HCT116 (cell line): ENCODE data around the gene DDX39B. TPM values are rescaled to one million over a fixed set of nuclear protein-coding genes. Genes with fewer than 3 reads are reported as not detected.

Experiments used
- ATAC-seq: fragments of 200-7000 bp; cut with Tn5 transposase; 2 replicates; pipeline ENCODE4 v1.9.1; 2020; ENCODE audit warnings: mild to moderate bottlenecking, moderate library complexity
- BruUV-seq: library from RNA; stranded (reverse); fragments of 400-500 nt; replicated peaks from 2 replicates; lab custom pipeline; 2021; lab: Mats Ljungman, UMichigan
- CTCF ChIA-PET: fragments of 300-600 bp; sonication (Branson Sonifier 250); formaldehyde crosslinking; loops from one replicate; lab custom pipeline; 2021; ENCODE audit warnings: antibody characterized with exemption; lab: Charles Lee
- POLR2A ChIA-PET: fragments of 300-600, 350-600 bp; sonication (Branson Sonifier 250); formaldehyde crosslinking; loops from one replicate; lab custom pipeline; 2021; ENCODE audit warnings: antibody characterized with exemption; lab: Charles Lee
- RAD21 ChIA-PET, 2 experiments: fragments of 300-600 bp; sonication (Branson Sonifier 250); formaldehyde crosslinking; loops; one replicate each; lab custom pipeline; 2023; ENCODE audit warnings: low total read pairs in 2 of 2; ENCODE audit not compliant: uncharacterized antibody in 2 of 2, unreplicated experiment in 2 of 2, low non-redundant PET in 1 of 2; lab: Charles Lee
- DNase-seq: peaks from one replicate; pipeline ENCODE4 v3.0.0-alpha.2; 2010; ENCODE audit warnings: low read depth, low spot score
- H2AFZ ChIP-seq: fragments of 200-600 bp; shearing (Covaris generic), sonication (generic); 2 replicates; pipeline ENCODE4 v1.6.1; 2017; ENCODE audit warnings: low read depth, mixed run types, mixed read lengths, antibody characterized with exemption, low read length; ENCODE audit not compliant: poor library complexity, severe bottlenecking
- H3K27ac ChIP-seq: 2 replicates; pipeline ENCODE4 v1.5.1; 2012; ENCODE audit warnings: low read depth, low read length
- H3K27me3 ChIP-seq: fragments of 200-600 bp; sonication (generic); 2 replicates; pipeline ENCODE4 v1.6.1; 2016; ENCODE audit warnings: mixed run types, low read length, mixed read lengths; ENCODE audit not compliant: insufficient read depth
- H3K36me3 ChIP-seq, 2 experiments: fragments of 200-500 bp in 1 of 2; fragments of 200-600 bp in 1 of 2; sonication (Bioruptor generic) in 1 of 2; sonication (generic) in 1 of 2; 2 replicates each; pipeline versions ENCODE4 v1.5.1 to v1.6.1; 2014 to 2016; ENCODE audit warnings: low read length in 2 of 2, inconsistent platforms in 1 of 2, mixed read lengths in 1 of 2, mixed run types in 1 of 2; ENCODE audit not compliant: insufficient read depth in 2 of 2, control insufficient read depth in 1 of 2
- H3K4me1 ChIP-seq, 2 experiments: fragments of 200-600 bp in 1 of 2; sonication (generic) in 1 of 2; 2 replicates each; pipeline versions ENCODE4 v1.5.1 to v1.6.1; 2012 to 2017; ENCODE audit warnings: low read length in 2 of 2, inconsistent platforms in 1 of 2, mild to moderate bottlenecking in 1 of 2, mixed read lengths in 1 of 2, mixed run types in 1 of 2, moderate library complexity in 1 of 2; ENCODE audit not compliant: insufficient read depth in 2 of 2, control insufficient read depth in 1 of 2
- H3K4me2 ChIP-seq: fragments of 200-600 bp; sonication (generic); 2 replicates; pipeline ENCODE4 v1.6.1; 2017; ENCODE audit warnings: mixed run types, low read length, mixed read lengths
- H3K4me3 ChIP-seq, 2 experiments: fragments of 200-600 bp in 1 of 2; sonication (generic) in 1 of 2; replicated peaks in 1 of 2; 2 replicates each; pipeline ENCODE4 v1.5.1; 2011 to 2016; ENCODE audit warnings: low read length in 2 of 2, control low read depth in 1 of 2, low read depth in 1 of 2, mild to moderate bottlenecking in 1 of 2, mixed read lengths in 1 of 2, mixed run types in 1 of 2
- H3K79me2 ChIP-seq: fragments of 200-600 bp; sonication (generic); 2 replicates; pipeline ENCODE4 v1.6.1; 2017; ENCODE audit warnings: mild to moderate bottlenecking, mixed run types, low read length, moderate library complexity, mixed read lengths; ENCODE audit not compliant: insufficient read depth
- H3K9ac ChIP-seq: fragments of 200-600 bp; sonication (generic); 2 replicates; pipeline ENCODE4 v1.6.1; 2016; ENCODE audit warnings: low read length, mixed read lengths
- H3K9me2 ChIP-seq: fragments of 200-600 bp; sonication (generic), shearing (Covaris generic); 2 replicates; pipeline ENCODE4 v1.6.1; 2017; ENCODE audit warnings: mixed run types, mild to moderate bottlenecking, moderate library complexity; ENCODE audit not compliant: insufficient read depth
- H3K9me3 ChIP-seq, 2 experiments: fragments of 200-500 bp in 1 of 2; fragments of 200-600 bp in 1 of 2; sonication (Bioruptor generic) in 1 of 2; sonication (generic) in 1 of 2; 2 replicates each; pipeline ENCODE4 v1.6.1; 2014 to 2017; ENCODE audit warnings: low read length in 2 of 2, mixed read lengths in 2 of 2, inconsistent platforms in 1 of 2, low read depth in 1 of 2, mild to moderate bottlenecking in 1 of 2, mixed run types in 1 of 2, moderate library complexity in 1 of 2; ENCODE audit not compliant: control insufficient read depth in 1 of 2, insufficient read depth in 1 of 2
- H4K20me1 ChIP-seq: fragments of 200-600 bp; sonication (generic), shearing (Covaris generic); 2 replicates; pipeline ENCODE4 v1.6.1; 2017; ENCODE audit warnings: mixed run types, mild to moderate bottlenecking, moderate library complexity; ENCODE audit not compliant: insufficient read depth
- JUND ChIP-seq: IDR thresholded peaks from 2 replicates; pipeline ENCODE4 v1.6.1; 2012
- POLR2AphosphoS5 ChIP-seq: IDR thresholded peaks from 2 replicates; pipeline ENCODE4 v1.6.1; 2011; ENCODE audit warnings: mild to moderate bottlenecking, low read depth, low read length, moderate library complexity
- RAD21 ChIP-seq: IDR thresholded peaks from 2 replicates; pipeline ENCODE4 v1.6.1; 2012; ENCODE audit warnings: low read depth, mild to moderate bottlenecking
- REST ChIP-seq: IDR thresholded peaks from 2 replicates; pipeline ENCODE4 v1.6.1; 2012; ENCODE audit warnings: low read depth
- TCF7L2 ChIP-seq: IDR thresholded peaks from 2 replicates; pipeline ENCODE4 v1.7.0; 2011; ENCODE audit warnings: borderline replicate concordance, inconsistent platforms; ENCODE audit not compliant: insufficient read depth, insufficient read length; ENCODE audit errors: extremely low read depth
- YY1 ChIP-seq: IDR thresholded peaks from 2 replicates; pipeline ENCODE4 v1.6.1; 2011; ENCODE audit warnings: low read length, low read depth, moderate library complexity, mild to moderate bottlenecking; ENCODE audit not compliant: insufficient replicate concordance; ENCODE audit errors: extremely low read depth
- ZFX ChIP-seq: fragments of 450-650 bp; IDR thresholded peaks from 2 replicates; pipeline ENCODE4 v1.6.1; 2017
- intact Hi-C: fragments of 100-400 bp; cut with micrococcal nuclease; formaldehyde crosslinking; loops from 2 replicates; pipeline ENCODE4 v1.10.0; 2022
- total RNA-seq: library from RNA; stranded (reverse); gene quantifications from one replicate; pipeline ENCODE4 v1.2.1, GENCODE V29; 2021; ENCODE audit not compliant: unreplicated experiment
- TF ChIP-seq, protein P1 (sequence below), 3 experiments: fragments of 200-600 bp in 1 of 3; sonication (generic) in 1 of 3; IDR thresholded peaks in 2 of 3; conservative IDR thresholded peaks in 1 of 3; 2 replicates each; pipeline ENCODE4 v1.5.1; 2012 to 2017; ENCODE audit warnings: low read depth in 2 of 3, low read length in 2 of 3, antibody characterized with exemption in 1 of 3, borderline replicate concordance in 1 of 3, control low read depth in 1 of 3, mild to moderate bottlenecking in 1 of 3, mixed read lengths in 1 of 3, mixed run types in 1 of 3, moderate library complexity in 1 of 3; ENCODE audit not compliant: insufficient read depth in 1 of 3

The DDX39B gene
- total RNA-seq, 1 experiment from 2014 or later, result 545 TPM

GRCh38 chr6:31580807-31581433 is 39.1 kb upstream of the DDX39B start:
- ATAC-seq, result peak; percentile 97
- BruUV-seq, result no TSS peak
- peak overlapping the region; percentile 73 for H3K9ac ChIP-seq
- H3K4me3 ChIP-seq, result peak overlapping the region; percentile 65 to 75
- POLR2A ChIA-PET, result interaction anchor here (1.0 to 1.9 kb wide), 3 partner anchors 12 to 34 kb away, joined by 3 to 6 read pairs (median 3); partner anchors contain the start of genes ATP6V1G2 and NFKBIL1
- RAD21 ChIA-PET, result interaction anchor here in 1 of 2 experiments (0.9 kb wide), 1 partner anchor 18 kb away, joined by 3 read pairs; no protein-coding TSS in a partner anchor
- H3K9me3 ChIP-seq, result no peaks in the 10 kb centered on the region
- peaks cover 4 to 15% of the 10 kb centered on the region in 2 experiments; a peak in 2 of 4 replicates for H3K4me1 ChIP-seq
- peak overlapping the region; percentile 79 for H2AFZ ChIP-seq
- no peaks in the 10 kb centered on the region for H3K36me3 ChIP-seq
- no peaks in the 10 kb centered on the region for H3K79me2 ChIP-seq
- intact Hi-C loops, result no loop called here
- H4K20me1 ChIP-seq, result no peaks in the 10 kb centered on the region
- no peaks in the 10 kb centered on the region for H3K27me3 ChIP-seq
- H3K9me2 ChIP-seq, result no peaks in the 10 kb centered on the region
- H3K4me2 ChIP-seq, result peak overlapping the region; percentile 97
- CTCF ChIA-PET, result interaction anchor here (0.6 to 7.8 kb wide), 10 partner anchors 10 to 1086 kb away, joined by 3 to 70 read pairs (median 4); partner anchors contain the start of genes NCR3 and PRRC2A
- peak overlapping the region; percentile 8; the same call in 1 of the 2 replicates for H3K27ac ChIP-seq
- DNase-seq, result peak; percentile 33
- TF ChIP-seq, protein P1, sequence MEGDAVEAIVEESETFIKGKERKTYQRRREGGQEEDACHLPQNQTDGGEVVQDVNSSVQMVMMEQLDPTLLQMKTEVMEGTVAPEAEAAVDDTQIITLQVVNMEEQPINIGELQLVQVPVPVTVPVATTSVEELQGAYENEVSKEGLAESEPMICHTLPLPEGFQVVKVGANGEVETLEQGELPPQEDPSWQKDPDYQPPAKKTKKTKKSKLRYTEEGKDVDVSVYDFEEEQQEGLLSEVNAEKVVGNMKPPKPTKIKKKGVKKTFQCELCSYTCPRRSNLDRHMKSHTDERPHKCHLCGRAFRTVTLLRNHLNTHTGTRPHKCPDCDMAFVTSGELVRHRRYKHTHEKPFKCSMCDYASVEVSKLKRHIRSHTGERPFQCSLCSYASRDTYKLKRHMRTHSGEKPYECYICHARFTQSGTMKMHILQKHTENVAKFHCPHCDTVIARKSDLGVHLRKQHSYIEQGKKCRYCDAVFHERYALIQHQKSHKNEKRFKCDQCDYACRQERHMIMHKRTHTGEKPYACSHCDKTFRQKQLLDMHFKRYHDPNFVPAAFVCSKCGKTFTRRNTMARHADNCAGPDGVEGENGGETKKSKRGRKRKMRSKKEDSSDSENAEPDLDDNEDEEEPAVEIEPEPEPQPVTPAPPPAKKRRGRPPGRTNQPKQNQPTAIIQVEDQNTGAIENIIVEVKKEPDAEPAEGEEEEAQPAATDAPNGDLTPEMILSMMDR (IDR thresholded peaks at IDR 0.05 in 2 of 3, conservative IDR thresholded peaks at IDR 0.05 in 1 of 3; ENCODE audit: borderline replicate concordance in 1 of 3, insufficient read depth in 1 of 3, low read depth in 2 of 3, low read length in 2 of 3), result peak; percentile 87 to 96 (median 88)
- no peak for TF ChIP-seq TCF7L2
- peak; percentile 38; the same call in 1 of the 2 replicates for TF ChIP-seq ZFX
- TF ChIP-seq REST, result no peak
- no peak for TF ChIP-seq JUND
- TF ChIP-seq YY1, result peak; percentile 37
- TF ChIP-seq RAD21, result peak; percentile 57
- TF ChIP-seq POLR2AphosphoS5, result peak; percentile 80
